Right lobe of liver (tissue), 6 donors: ENCODE results near the gene GRIA2. TPM values are rescaled to one million over a fixed set of nuclear protein-coding genes. Genes with fewer than 3 reads are reported as not detected.

Experiments used
- ATAC-seq, 4 donors: fragments of 200-7000 bp; cut with Tn5 transposase; one replicate each; pipeline ENCODE4 v1.9.1; 2020; ENCODE audit warnings: mild to moderate bottlenecking in 4 of 4, moderate library complexity in 4 of 4
- DNase-seq, 3 donors: peaks; one replicate each; pipeline ENCODE4 v3.0.0-alpha.2; 2020
- H3K27ac ChIP-seq, 3 donors: fragments of 200-600 bp; one replicate each; pipeline ENCODE4 v1.8.0; 2022
- H3K27me3 ChIP-seq, 2 donors: fragments of 200-600 bp; one replicate each; pipeline ENCODE4 v1.8.0; 2022
- H3K36me3 ChIP-seq, 4 donors: fragments of 200-600 bp; sonication (generic) in 1 of 4; one replicate each; pipeline versions ENCODE4 v1.5.1 to v1.8.0; 2017 to 2022; ENCODE audit warnings: control low read depth in 1 of 4
- H3K4me1 ChIP-seq, 4 donors: fragments of 200-600 bp; sonication (generic) in 1 of 4; one replicate each; pipeline versions ENCODE4 v1.5.1 to v1.8.0; 2017 to 2022; ENCODE audit warnings: control low read depth in 1 of 4
- H3K4me3 ChIP-seq, 3 donors: fragments of 200-600 bp; one replicate each; pipeline ENCODE4 v1.8.0; 2022
- H3K9me3 ChIP-seq, 4 donors: fragments of 200-600 bp; sonication (generic) in 1 of 4; one replicate each; pipeline versions ENCODE4 v1.5.1 to v1.8.0; 2017 to 2022; ENCODE audit warnings: control low read depth in 1 of 4
- CTCF ChIP-seq, 4 donors: fragments of 200-600 bp in 3 of 4; fragments of 450-650 bp in 1 of 4; IDR thresholded peaks; one replicate each; pipeline versions ENCODE4 v1.5.1 to v1.8.0; 2016 to 2022; ENCODE audit warnings: antibody characterized with exemption in 4 of 4, mild to moderate bottlenecking in 2 of 4
- POLR2A ChIP-seq: fragments of 450-650 bp; IDR thresholded peaks from one replicate; pipeline ENCODE4 v1.6.1; 2017; ENCODE audit warnings: antibody characterized with exemption, mild to moderate bottlenecking
- WGBS: methylation state at CpG from one replicate; pipeline ENCODE4 v1.1.6; 2018; ENCODE audit warnings: low coverage, low lambda C conversion rate; ENCODE audit not compliant: insufficient coverage; ENCODE audit errors: missing lambda C conversion rate; 5-methylcytosine and 5-hydroxymethylcytosine counted together
- intact Hi-C, 2 donors: fragments of 100-400 bp; cut with DNase I; formaldehyde crosslinking; loops; one replicate each; pipeline versions ENCODE4 v1.11.2 to v1.14.1; 2022
- total RNA-seq, 6 experiments: library from RNA; depleted of rRNA in 2 of 6; stranded (reverse); fragments of >200 nt in 2 of 6; fragmentation: NEBNext Ultra II Directional in 3 of 6; extraction: Animal tissue kit (Norgen Biotek cat#: 25700) in 3 of 6; gene quantifications; one replicate each; pipeline versions ENCODE4 v1.1.0 to v1.2.4, GENCODE V29; 2016 to 2023
- donor health status: DM: no; HTN: yes; CAD: no.
- donor health status: DM: no; HTN: no; CAD: no.
- donor health status: DM: no; HTN: no; CAD: no.
- donor health status: DM: no; HTN: yes; CAD: no.
- donor health status: DM: no; HTN: yes; CAD: no.

The GRIA2 gene
- total RNA-seq, 6 experiments from 2014 or later: not detected

GRCh38 chr4:157357887-157358286 lies 137.4 kb downstream of the GRIA2 start:
- no peaks in the 10 kb centered on the region for H3K27me3 ChIP-seq
- TF ChIP-seq CTCF (IDR thresholded peaks at IDR 0.05) (no peak), POLR2A (no peak)
- H3K27ac ChIP-seq: no peak overlapping the region
- 42% methylated on average over 1 of the region's 1 CpG for WGBS
- intact Hi-C loops: no loop called here
- H3K4me1 ChIP-seq: no peaks in the 10 kb centered on the region
- no peak overlapping the region for H3K4me3 ChIP-seq
- H3K9me3 ChIP-seq: no peaks in the 10 kb centered on the region
- H3K36me3 ChIP-seq: no peaks in the 10 kb centered on the region
- ATAC-seq (no peak), DNase-seq (no peak)

- H3K27ac ChIP-seq: no peak overlapping the region
- ATAC-seq (no peak), DNase-seq (no peak)
- H3K36me3 ChIP-seq: no peaks in the 10 kb centered on the region
- no peaks in the 10 kb centered on the region for H3K27me3 ChIP-seq
- intact Hi-C loops: no loop called here
- H3K4me3 ChIP-seq: no peak overlapping the region
- WGBS: 79% methylated on average over 1 of the region's 1 CpG
- no peaks in the 10 kb centered on the region for H3K9me3 ChIP-seq
- H3K4me1 ChIP-seq: no peaks in the 10 kb centered on the region
- TF ChIP-seq CTCF (IDR thresholded peaks at IDR 0.05): no peak
- no peak for TF ChIP-seq POLR2A
Observed at GRCh38 chr4:157358439-157358838, 137.9 kb downstream of the GRIA2 start.

GRCh38 chr4:157358851-157359250 lies 138.3 kb downstream of the GRIA2 start:
- Histone ChIP-seq H3K27ac (no peak overlapping the region), H3K9me3 (no peaks in the 10 kb centered on the region), H3K4me3 (no peak overlapping the region), H3K27me3 (no peaks in the 10 kb centered on the region), H3K4me1 (no peaks in the 10 kb centered on the region), H3K36me3 (no peaks in the 10 kb centered on the region)
- intact Hi-C loops: no loop called here
- no peak for ATAC-seq
- TF ChIP-seq POLR2A (no peak), CTCF (IDR thresholded peaks at IDR 0.05) (no peak)
- DNase-seq: no peak
- 23% methylated on average over 1 of the region's 1 CpG for WGBS

GRCh38 chr4:157363360-157363759 lies 142.8 kb downstream of the GRIA2 start:
- no peaks in the 10 kb centered on the region for H3K4me1 ChIP-seq
- 20% methylated on average over 4 of the region's 4 CpGs for WGBS
- no peak overlapping the region for H3K4me3 ChIP-seq
- H3K36me3 ChIP-seq: no peaks in the 10 kb centered on the region
- intact Hi-C loops: no loop called here
- no peak for DNase-seq
- ATAC-seq: no peak
- H3K27me3 ChIP-seq: no peaks in the 10 kb centered on the region
- H3K27ac ChIP-seq: no peak overlapping the region
- H3K9me3 ChIP-seq: no peaks in the 10 kb centered on the region
- TF ChIP-seq CTCF (IDR thresholded peaks at IDR 0.05): no peak

GRCh38 chr4:157372154-157372553 lies 151.6 kb downstream of the GRIA2 start:
- Histone ChIP-seq H3K4me3 (no peak overlapping the region), H3K4me1 (no peaks in the 10 kb centered on the region), H3K27ac (no peak overlapping the region), H3K9me3 (no peaks in the 10 kb centered on the region), H3K36me3 (no peaks in the 10 kb centered on the region), H3K27me3 (no peaks in the 10 kb centered on the region)
- TF ChIP-seq CTCF (IDR thresholded peaks at IDR 0.05): no peak
- TF ChIP-seq POLR2A: no peak
- DNase-seq (no peak), ATAC-seq (no peak)
- intact Hi-C loops: no loop called here
- WGBS: 46% methylated on average over 3 of the region's 3 CpGs
